Thyroid gland (tissue), 4 donors: Measurements from ENCODE around the gene GRK6. TPM values are rescaled to one million over a fixed set of nuclear protein-coding genes. Genes with fewer than 3 reads are reported as not detected.

Experiments
- DNase-seq, 2 donors: peaks; one replicate each; pipeline ENCODE4 v3.0.0-alpha.2; 2019
- H3K27ac ChIP-seq, 3 donors: fragments of 200-600 bp; sonication (generic); 1 replicate in 2 of 3; 2 replicates in 1 of 3; pipeline ENCODE4 v1.5.1; 2016 to 2019; ENCODE audit warnings: mild to moderate bottlenecking in 1 of 3, moderate library complexity in 1 of 3
- H3K27me3 ChIP-seq: fragments of 200-600 bp; sonication (generic); one replicate; pipeline ENCODE4 v1.5.1; 2019
- H3K36me3 ChIP-seq, 2 donors: fragments of 200-600 bp; sonication (generic); one replicate each; pipeline ENCODE4 v1.5.1; 2016 to 2019
- H3K4me1 ChIP-seq, 2 donors: fragments of 200-600 bp; sonication (generic); one replicate each; pipeline ENCODE4 v1.5.1; 2017 to 2019
- H3K4me3 ChIP-seq, 3 donors: fragments of 200-600 bp; sonication (generic); replicated peaks in 1 of 3; 1 replicate in 2 of 3; 2 replicates in 1 of 3; pipeline ENCODE4 v1.5.1; 2016; ENCODE audit warnings: mild to moderate bottlenecking in 1 of 3
- H3K9me3 ChIP-seq: fragments of 200-600 bp; sonication (generic); one replicate; pipeline ENCODE4 v1.5.1; 2017
- POLR2A ChIP-seq, 2 donors: fragments of 450-650 bp; IDR thresholded peaks; one replicate each; pipeline ENCODE4 v1.6.1; 2017; ENCODE audit warnings: antibody characterized with exemption in 2 of 2, mild to moderate bottlenecking in 2 of 2, moderate library complexity in 1 of 2
- WGBS, 2 donors: methylation state at CpG; one replicate each; pipeline ENCODE4 v1.1.5; 2017; 5-methylcytosine and 5-hydroxymethylcytosine counted together
- intact Hi-C: fragments of 100-400 bp; cut with DNase I; formaldehyde crosslinking; loops from one replicate; pipeline ENCODE4 v1.15.1; 2023
- total RNA-seq, 4 donors: library from RNA; depleted of rRNA; stranded (reverse); fragments of >200 nt; gene quantifications; one replicate each; pipeline ENCODE4 v1.2.3, GENCODE V29; 2016
- TF ChIP-seq, protein P1 (sequence below), 6 experiments: fragments of 200-600 bp in 3 of 6; fragments of 450-650 bp in 3 of 6; sonication (generic) in 3 of 6; IDR thresholded peaks; one replicate each; pipeline ENCODE4 v1.5.1; 2016 to 2019; ENCODE audit warnings: antibody characterized with exemption in 6 of 6, mild to moderate bottlenecking in 2 of 6, inconsistent platforms in 1 of 6, moderate library complexity in 1 of 6

The GRK6 gene
- total RNA-seq, 4 donors from 2014 or later: 14.0 to 27.8 (median 18.8) TPM

DNA sequence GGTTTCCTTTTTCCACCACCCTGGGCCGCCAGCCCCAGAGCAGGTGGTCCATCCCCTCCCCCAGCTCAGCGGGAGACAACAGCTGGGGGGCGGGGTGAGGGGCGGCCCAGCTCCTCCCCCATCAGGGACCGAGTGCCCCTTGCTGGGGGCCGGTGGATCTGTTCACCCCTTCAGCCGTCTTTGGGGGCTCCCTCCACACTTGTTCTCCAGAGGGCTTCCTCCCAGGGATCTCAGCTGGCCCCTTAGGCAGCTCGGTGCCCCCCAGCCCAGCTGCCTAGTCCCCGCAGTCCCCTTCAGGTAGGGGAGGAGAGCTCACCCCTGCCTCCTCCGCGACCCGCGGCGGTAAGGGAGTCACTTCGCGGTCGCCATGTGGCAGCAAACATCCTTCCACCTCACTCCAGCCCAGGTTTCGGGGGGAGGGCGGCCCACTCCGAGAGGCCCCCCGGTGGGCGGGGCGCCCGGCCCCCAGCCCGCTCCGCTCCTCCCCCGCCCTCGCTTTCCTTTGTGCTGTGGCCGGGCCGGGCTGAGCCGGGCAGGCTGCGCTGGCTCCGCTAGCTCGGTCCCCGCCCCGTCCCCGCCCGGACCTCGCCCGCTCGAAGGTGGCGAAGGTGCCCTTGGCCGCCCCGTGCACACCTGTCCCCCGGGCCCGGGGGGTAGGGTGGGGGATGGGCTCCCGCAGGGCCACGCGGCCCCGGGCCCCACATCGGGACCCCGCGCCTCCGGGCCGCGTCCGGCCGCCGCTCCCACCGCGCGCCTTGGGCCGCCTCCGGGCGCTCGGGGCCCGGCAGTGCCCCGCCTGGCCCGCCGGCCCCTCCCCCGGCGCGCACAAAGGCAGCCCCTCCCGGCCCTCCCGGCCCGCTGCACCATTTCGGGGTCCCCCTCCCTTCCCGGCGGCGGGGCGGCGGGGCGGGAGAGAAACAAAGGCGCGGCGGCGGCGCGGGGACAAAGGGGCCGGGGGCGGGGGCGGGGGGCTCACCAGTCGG is 46.3 kb downstream of the GRK6 start:
- Histone ChIP-seq H3K27ac (peak overlapping the region; percentile 66 to 84 (median 66)), H3K4me3 (peak overlapping the region in 2 of 3 donors; percentile 62 to 77), H3K27me3 (no peaks in the 10 kb centered on the region), H3K36me3 (peaks cover 0 to 4% of the 10 kb centered on the region in 2 donors), H3K4me1 (peaks cover 12 to 38% of the 10 kb centered on the region in 2 donors), H3K9me3 (no peaks in the 10 kb centered on the region)
- no peak for TF ChIP-seq POLR2A (IDR thresholded peaks at IDR 0.05)
- TF ChIP-seq, protein P1, sequence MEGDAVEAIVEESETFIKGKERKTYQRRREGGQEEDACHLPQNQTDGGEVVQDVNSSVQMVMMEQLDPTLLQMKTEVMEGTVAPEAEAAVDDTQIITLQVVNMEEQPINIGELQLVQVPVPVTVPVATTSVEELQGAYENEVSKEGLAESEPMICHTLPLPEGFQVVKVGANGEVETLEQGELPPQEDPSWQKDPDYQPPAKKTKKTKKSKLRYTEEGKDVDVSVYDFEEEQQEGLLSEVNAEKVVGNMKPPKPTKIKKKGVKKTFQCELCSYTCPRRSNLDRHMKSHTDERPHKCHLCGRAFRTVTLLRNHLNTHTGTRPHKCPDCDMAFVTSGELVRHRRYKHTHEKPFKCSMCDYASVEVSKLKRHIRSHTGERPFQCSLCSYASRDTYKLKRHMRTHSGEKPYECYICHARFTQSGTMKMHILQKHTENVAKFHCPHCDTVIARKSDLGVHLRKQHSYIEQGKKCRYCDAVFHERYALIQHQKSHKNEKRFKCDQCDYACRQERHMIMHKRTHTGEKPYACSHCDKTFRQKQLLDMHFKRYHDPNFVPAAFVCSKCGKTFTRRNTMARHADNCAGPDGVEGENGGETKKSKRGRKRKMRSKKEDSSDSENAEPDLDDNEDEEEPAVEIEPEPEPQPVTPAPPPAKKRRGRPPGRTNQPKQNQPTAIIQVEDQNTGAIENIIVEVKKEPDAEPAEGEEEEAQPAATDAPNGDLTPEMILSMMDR (IDR thresholded peaks at IDR 0.05): no peak
- intact Hi-C loops: no loop called here
- peak; percentile 43 to 56 for DNase-seq
- 0 to 2% methylated on average over 1 to 17 of the region's 93 CpGs for WGBS, 2 donors

DNA sequence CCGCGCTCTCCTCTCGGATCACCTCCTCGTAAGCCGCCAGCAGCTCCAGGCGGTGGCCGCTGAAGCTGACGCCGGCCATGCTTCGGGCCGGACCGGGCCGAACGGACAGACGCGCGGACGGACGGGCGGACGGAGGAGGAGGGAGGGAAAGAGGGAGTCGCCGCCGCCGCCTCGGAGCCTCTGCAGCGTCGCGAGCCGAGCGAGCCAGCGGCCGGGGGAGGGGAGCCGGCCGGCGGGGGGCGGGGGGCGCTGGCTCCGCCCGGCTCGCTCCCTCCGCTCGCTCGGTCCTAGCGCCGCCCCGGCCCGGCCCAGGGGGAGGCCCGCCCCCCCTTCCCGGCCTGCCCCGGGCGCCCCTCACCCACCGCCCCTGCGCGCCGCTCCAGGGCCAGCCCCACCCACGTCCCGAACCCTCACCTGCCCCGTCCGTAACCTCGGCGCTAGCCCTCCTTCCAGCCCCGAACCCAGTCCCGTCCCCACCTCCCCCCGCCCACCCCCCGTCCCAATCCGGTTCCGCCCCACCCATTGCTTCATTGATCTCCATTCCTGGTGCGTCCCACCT is 47.0 kb downstream of the GRK6 start, which contains the start of gene DBN1:
Gene DBN1 (minus strand): TSS at position 192 of the 559 bp plus-strand sequence. CDS start 113 bp downstream, at position 79.
- TF ChIP-seq POLR2A (IDR thresholded peaks at IDR 0.05): peak in 1 of 2 donors; percentile 37
- TF ChIP-seq, protein P1 (IDR thresholded peaks at IDR 0.05): no peak
- no peaks in the 10 kb centered on the region for H3K9me3 ChIP-seq
- peaks cover 17 to 46% of the 10 kb centered on the region in 2 donors for H3K4me1 ChIP-seq
- H3K27ac ChIP-seq: peak within 1 kb of the TSS; percentile 66 to 84 (median 66)
- H3K36me3 ChIP-seq: no peaks in the 10 kb centered on the region
- H3K4me3 ChIP-seq: peak within 1 kb of the TSS in 2 of 3 donors; percentile 62 to 77
- H3K27me3 ChIP-seq: no peaks in the 10 kb centered on the region
- WGBS, 2 donors: 4 to 7% methylated on average over 7 to 12 of the region's 69 CpGs
- intact Hi-C loops: no loop called here
- peak; percentile 67 to 70 for DNase-seq

DNA sequence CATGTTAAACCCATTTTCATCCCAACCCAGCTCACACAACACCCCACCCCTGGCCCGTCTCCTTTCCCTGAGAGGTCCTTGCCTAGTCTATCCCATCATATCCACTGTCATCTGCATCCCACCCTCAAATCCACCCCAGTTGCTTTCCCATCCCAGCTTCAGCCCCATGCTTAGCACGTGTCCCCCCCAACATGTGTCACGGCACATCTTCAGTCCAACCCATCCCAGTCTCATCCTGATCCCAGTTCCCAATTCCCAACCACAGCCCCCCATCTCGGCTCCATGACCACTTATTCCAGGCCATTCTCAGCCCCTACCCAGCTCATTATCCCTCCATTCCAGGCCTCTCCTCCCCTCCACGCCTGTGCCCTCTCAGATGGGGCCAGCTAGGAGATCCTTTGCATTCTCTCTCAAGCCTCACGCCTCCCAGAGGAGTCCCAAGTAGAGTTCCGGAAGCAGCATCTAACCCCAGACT is 47.6 kb downstream of the GRK6 start:
- H3K4me1 ChIP-seq: peaks cover 22 to 51% of the 10 kb centered on the region in 2 donors
- no peak for TF ChIP-seq POLR2A (IDR thresholded peaks at IDR 0.05)
- TF ChIP-seq, protein P1 (IDR thresholded peaks at IDR 0.05): no peak
- H3K4me3 ChIP-seq: peak overlapping the region in 1 of 3 donors; percentile 77

DNA sequence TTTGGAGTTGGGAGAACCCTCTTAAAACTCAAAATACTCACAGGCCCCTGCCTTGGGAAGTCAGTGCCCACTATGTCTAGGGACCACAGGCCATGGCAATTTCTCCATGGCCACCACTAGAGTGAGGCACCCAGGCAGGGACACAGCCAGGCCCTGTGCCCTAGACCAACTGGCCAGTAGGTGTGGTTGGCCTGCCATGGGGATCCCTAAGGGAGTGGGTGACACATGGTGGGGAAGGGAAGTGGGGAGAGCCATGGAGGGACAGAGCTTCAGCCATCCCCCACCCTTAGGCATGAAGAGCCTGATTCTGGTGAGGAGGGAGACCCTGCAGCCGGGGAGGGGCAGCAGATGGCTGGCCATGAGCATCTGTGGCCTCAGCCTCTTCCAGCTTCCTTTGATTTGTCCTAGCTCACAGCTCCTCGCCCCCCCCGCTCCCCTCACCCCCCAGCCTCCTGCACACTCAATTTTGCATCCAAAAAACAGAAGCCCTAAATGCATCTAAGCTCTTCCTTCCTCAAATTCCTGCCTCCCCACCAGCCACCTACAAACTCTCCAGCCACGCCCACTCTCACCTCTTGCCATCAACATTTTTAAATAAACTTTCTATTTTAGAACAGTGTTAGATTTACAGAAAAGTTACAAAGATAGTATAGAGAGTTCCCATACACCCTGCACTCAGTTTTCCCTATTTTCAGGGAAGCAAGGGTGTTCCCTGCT is 48.5 kb downstream of the GRK6 start:
- DNase-seq: no peak
- H3K36me3 ChIP-seq: no peaks in the 10 kb centered on the region
- 64 to 69% methylated on average over 4 of the region's 4 CpGs for WGBS, 2 donors
- H3K4me3 ChIP-seq: no peak overlapping the region
- no peaks in the 10 kb centered on the region for H3K9me3 ChIP-seq
- H3K27me3 ChIP-seq: no peaks in the 10 kb centered on the region
- intact Hi-C loops: no loop called here
- no peak overlapping the region for H3K27ac ChIP-seq
- peaks cover 32 to 56% of the 10 kb centered on the region in 2 donors for H3K4me1 ChIP-seq
- TF ChIP-seq, protein P1 (IDR thresholded peaks at IDR 0.05): no peak
- TF ChIP-seq POLR2A (IDR thresholded peaks at IDR 0.05): no peak

More for the DNA sequence above, 47.6 kb downstream of the GRK6 start:
- WGBS, 2 donors: 53 to 63% methylated on average over 7 of the region's 7 CpGs
- Histone ChIP-seq H3K9me3 (no peaks in the 10 kb centered on the region), H3K27me3 (no peaks in the 10 kb centered on the region), H3K36me3 (no peaks in the 10 kb centered on the region), H3K27ac (peak overlapping the region in 2 of 3 donors; percentile 66 to 84)
- intact Hi-C loops: no loop called here
- no peak for DNase-seq
